HEK293 (cell line): Measurements from ENCODE around the gene EPAS1.

Source experiments
- ZNF214 ChIP-seq: fragments of 450-650 bp; formaldehyde crosslinking; IDR thresholded peaks from 2 replicates; pipeline ENCODE4 v1.5.1; 2017; ENCODE audit warnings: missing biosample characterization, mild to moderate bottlenecking, missing genetic modification characterization, borderline replicate concordance
- ZNF768 ChIP-seq: fragments of 450-650 bp; formaldehyde crosslinking; IDR thresholded peaks from 2 replicates; pipeline ENCODE4 v1.5.1; 2018; ENCODE audit warnings: missing biosample characterization, mild to moderate bottlenecking, missing genetic modification characterization
- TF ChIP-seq, protein P1 (sequence below): fragments of 450-650 bp; formaldehyde crosslinking; IDR thresholded peaks from 2 replicates; pipeline ENCODE4 v1.5.1; 2016; ENCODE audit warnings: missing biosample characterization, missing genetic modification characterization

GRCh38 chr2:46336283-46336959, 39.2 kb downstream of the EPAS1 start:
- TF ChIP-seq, protein P1, sequence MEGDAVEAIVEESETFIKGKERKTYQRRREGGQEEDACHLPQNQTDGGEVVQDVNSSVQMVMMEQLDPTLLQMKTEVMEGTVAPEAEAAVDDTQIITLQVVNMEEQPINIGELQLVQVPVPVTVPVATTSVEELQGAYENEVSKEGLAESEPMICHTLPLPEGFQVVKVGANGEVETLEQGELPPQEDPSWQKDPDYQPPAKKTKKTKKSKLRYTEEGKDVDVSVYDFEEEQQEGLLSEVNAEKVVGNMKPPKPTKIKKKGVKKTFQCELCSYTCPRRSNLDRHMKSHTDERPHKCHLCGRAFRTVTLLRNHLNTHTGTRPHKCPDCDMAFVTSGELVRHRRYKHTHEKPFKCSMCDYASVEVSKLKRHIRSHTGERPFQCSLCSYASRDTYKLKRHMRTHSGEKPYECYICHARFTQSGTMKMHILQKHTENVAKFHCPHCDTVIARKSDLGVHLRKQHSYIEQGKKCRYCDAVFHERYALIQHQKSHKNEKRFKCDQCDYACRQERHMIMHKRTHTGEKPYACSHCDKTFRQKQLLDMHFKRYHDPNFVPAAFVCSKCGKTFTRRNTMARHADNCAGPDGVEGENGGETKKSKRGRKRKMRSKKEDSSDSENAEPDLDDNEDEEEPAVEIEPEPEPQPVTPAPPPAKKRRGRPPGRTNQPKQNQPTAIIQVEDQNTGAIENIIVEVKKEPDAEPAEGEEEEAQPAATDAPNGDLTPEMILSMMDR (tag by site-specific recombination) = no peak
- TF ChIP-seq ZNF768 (tag by site-specific recombination) (no peak), ZNF214 (tag by site-specific recombination) (no peak)
